Kasumi-1 (cell line): ENCODE results near the gene PLBD1.
A peak's percentile ranks its signal among the peaks of the same experiment; 100 is the strongest.

Experiments used
- DNase-seq, 2 experiments: peaks; one replicate each; lab custom pipeline; 2025; lab: John Stamatoyannopoulos, UW

The PLBD1 gene, protein sequence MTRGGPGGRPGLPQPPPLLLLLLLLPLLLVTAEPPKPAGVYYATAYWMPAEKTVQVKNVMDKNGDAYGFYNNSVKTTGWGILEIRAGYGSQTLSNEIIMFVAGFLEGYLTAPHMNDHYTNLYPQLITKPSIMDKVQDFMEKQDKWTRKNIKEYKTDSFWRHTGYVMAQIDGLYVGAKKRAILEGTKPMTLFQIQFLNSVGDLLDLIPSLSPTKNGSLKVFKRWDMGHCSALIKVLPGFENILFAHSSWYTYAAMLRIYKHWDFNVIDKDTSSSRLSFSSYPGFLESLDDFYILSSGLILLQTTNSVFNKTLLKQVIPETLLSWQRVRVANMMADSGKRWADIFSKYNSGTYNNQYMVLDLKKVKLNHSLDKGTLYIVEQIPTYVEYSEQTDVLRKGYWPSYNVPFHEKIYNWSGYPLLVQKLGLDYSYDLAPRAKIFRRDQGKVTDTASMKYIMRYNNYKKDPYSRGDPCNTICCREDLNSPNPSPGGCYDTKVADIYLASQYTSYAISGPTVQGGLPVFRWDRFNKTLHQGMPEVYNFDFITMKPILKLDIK

DNA sequence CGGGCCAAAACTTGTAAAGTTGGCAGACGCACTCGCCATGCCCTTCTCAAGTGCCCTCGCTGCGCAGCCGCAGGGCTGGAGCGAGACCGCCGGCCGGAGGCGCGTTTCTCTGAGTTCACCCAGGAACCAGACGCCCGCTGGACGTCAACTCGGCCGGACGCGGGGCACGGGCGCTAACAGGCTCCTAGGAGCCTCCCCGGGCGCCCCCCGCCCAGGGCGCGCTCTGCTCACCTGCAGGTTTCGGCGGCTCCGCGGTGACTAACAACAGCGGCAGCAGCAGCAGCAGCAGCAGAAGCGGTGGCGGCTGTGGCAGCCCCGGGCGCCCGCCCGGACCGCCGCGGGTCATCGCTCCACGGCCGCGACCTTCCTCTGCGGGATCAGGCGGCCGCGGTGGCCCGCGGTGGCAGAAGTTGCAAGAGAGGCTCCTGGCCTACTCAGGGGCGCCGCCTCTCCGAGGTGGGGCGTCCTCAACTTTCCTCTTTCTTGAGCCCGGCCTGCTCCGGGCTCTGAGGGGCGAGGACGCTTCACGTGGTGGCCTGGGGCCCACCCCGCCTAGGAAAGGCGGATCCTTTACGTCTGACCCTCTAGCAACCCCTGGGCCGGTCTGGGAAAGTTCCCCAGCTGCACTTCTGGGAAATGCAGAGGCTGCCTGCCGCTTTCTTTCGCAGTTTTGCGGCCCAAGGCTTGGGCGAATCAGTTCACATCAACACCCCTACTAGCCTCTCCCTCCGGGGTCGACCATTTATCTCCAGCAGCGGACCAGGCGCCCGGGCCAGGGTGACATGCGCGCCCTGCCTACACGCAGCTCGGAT, at the start of gene PLBD1:
Gene PLBD1 (minus strand): TSS at position 533 of the 812 bp plus-strand sequence. CDS start 187 bp downstream, at position 346.
- no peak for DNase-seq

DNA sequence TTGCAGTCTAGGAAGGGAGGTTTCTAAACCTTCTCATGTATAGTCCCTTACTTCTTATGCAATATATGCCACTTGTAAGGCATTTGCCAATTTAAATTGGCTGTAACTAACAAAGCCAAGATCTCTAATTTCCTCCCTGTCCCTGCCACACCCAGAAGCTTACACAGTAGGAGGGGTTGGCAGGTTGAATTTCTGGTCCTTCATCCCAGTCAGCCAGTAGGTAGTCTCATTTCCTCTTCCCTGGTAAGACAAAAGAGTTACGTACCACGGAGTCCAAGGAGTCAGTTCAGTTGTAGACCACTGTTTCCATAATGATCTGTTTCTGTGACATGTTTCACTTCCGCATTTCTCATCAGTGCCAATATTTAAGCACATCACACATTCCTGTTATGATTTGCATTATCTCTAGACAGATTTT, 47.0 kb upstream of the PLBD1 start:
- no peak for DNase-seq

DNA sequence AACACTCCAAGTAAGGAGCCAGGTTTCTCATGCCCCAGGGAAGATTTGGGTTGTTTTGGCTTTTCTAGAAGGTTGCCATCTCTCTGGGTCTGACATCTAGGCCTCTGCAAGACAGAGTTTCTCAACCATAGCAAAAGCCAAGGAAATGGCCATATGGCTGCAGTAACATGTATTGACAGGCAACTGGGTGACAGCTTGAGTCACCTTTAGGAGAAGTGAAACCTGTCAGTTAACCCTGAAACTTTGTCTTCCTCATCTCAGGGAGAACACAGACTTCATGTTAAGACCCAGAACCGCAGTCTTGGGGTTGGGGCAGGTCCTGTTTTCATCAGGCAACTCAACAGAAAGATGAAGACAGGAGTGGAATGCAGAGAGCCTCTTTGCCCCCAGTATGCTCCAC, 46.0 kb upstream of the PLBD1 start:
- no peak for DNase-seq

DNA sequence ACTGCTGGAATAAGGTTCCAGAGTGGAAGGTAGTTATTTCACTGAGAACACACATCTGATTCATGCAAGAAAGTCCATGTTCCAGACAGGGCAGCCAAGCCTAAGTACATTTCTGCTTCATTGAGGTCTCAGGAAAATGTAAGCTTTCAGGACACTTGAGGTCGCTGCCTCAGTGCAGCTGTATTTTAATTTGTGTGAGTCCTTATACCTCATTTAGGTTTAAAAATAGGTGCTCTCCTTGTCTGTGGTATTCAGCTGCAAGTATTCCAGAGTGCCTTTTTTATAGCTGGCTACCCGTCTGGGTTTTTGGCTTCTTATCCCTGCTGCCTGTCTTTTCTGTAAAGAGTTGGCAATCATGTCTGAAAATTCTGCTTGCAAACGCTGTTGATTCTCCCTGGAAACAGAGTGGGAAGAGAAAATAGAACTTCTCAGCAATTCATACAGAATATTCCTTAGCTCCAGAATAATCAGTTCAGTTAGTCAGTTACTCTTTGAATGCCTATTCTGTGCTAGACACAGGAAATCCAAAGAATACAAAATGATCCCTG, 45.3 kb upstream of the PLBD1 start:
- DNase-seq, result no peak

DNA sequence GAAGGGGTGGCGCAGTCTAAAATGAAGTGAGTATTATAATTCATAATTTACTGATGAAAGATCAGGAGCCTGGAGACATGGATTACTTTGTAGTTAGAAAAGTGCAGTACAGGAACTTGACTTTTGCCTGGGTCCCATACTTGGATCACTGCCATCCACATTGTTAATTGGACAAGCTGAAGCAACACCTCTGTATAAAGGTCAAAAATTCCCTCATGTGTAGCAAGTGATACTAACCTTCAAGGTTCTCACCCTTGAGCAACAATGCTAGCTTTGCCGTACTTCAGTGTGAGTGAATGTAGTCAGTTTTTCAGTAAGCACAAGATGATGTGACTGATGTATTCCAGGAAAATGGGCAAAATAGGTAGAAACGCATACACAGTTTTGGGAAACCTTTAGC, 44.6 kb upstream of the PLBD1 start:
- no peak for DNase-seq

DNA sequence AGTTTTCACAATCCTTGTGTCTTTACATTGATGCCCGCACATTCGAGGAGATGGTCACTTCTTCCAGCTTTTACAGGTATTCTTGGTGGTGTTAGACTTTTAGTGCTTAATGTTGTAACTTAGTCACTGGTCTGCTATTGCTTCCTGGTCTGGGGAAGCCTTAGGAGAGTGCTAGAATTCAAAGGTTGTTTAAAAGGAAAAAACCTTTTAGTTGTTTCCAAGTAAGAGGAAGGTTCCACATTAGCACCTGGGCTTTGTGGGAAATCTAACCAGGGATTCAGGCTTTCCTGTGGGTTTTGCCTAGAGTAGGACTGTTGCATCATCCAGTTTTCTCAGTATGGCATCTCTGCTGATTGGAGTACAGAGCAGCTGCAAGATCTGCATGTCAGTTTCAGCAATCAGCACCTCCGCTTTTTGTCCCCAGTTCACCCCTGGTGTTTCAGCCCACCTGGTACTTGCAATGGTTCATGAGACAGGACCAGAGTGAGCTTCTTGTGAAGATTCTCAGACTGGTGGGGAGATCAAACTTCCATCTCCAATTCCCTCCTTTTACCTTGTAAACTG, 44.0 kb upstream of the PLBD1 start:
- no peak for DNase-seq

DNA sequence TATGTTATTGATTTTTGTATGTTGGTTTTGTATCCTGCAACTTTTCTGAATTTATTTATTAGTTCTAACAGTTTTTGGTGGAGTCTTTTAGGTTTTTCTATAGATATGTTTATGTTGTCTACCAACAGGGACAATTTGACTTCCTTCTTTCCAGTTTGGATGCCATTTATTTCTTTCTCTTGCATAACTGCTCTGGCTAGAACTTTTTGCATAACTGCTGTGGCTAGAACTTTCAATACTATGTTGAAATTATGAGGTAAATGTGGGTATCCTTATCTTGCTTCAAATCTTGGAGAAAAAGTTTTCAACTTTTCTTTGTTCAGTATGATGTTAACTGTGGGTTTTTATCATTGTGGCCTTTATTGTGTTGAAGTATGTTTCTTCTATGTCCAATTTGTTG, 39.9 kb upstream of the PLBD1 start:
- DNase-seq, result peak; percentile 19

DNA sequence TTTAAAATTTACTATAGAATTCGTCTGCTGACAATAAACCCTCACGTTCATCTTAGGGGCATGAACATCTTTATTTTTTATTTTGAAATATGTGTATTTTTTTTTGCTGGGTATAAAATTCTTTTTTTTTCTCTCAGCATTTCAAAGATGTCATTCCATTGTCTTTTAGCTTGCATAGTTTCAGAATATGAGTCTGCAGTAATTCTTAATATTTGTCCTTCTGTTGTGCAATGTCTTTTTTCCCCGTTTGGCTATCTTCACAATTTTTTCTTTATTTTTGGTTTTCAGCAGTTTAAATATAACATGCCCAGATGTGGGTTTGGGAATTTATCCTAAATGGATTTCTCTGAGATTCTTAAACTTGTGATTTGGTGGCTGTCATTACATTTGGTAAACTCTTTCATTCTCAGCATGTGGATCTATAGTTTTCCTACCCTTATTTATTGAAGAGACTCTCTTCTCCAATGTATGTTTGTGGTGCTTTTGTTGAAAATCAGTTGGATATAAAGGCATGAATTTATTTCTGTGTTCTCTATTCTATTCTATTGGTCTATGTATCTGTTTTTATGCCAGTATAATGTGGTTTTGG, 37.8 kb upstream of the PLBD1 start:
- DNase-seq, result peak; percentile 13 to 32

DNA sequence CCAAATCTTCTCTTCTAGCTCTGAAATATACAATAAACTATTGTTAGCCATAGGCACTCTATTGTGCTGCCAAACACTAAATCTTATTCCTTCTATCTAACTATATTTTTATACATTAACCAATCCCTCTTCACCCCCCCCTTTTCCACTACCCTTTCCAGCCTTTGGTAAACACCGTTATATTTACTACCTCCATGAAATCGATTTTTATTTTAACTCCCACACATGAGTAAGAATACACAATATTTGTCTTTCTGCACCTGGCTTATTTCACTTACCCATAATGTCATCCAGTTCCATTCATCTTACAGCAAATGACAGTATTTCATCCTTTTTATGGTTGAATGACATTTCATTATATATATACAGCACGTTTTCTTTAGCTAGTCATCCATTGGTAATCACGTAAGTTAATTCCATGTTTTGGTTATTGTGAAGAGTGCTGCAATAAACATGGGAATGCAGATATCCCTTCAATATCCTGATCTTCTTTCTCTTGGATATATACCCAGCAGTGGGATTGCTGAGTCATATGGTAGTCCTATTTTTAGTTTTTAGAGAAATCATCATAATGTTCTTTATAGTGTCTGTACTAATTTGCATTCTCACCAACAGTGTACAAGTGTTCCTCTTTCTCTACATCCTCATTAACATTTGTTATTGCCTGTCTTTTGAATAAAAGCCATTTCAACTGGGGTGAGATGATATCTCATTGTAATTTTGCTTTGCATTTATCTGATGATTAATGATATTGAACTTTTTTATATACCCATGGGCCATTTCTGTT, 34.2 kb upstream of the PLBD1 start:
- no peak for DNase-seq

DNA sequence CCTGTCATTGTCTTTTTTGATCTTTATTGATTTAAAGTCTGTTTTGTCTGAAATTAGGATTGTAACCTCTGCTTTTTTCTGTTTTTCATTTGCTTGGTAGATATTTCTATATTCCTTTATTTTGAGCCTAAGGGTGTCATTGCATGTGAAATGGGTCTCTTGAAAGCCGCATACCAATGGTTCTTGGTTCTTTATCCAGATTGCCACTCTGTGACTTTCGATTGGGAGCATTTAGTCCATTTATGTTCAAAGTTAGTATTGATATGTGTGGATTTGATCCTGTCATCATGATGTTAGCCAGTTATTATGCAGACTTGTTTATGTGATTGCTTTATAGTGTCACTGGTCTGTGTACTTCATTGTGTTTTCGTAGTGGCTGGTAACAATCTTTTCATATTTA, 29.8 kb upstream of the PLBD1 start:
- no peak for DNase-seq

DNA sequence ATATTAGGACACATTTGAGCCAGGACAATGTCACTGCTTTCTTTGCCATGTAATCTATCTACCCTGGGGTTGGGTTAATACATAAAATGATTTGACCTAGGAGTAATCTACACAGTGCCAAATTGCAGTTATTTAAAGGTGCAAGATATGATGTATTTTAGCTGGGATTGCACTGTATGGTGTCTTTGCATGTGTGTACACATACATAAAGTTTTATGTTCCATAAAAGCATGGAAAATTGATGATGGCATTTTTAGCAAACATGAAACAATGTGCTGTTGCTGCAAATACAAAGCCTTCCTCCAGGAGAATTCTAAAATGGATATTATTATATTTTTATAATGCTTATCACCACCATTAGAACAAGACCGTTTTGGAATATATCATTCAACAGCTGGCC, 24.0 kb upstream of the PLBD1 start:
- no peak for DNase-seq

DNA sequence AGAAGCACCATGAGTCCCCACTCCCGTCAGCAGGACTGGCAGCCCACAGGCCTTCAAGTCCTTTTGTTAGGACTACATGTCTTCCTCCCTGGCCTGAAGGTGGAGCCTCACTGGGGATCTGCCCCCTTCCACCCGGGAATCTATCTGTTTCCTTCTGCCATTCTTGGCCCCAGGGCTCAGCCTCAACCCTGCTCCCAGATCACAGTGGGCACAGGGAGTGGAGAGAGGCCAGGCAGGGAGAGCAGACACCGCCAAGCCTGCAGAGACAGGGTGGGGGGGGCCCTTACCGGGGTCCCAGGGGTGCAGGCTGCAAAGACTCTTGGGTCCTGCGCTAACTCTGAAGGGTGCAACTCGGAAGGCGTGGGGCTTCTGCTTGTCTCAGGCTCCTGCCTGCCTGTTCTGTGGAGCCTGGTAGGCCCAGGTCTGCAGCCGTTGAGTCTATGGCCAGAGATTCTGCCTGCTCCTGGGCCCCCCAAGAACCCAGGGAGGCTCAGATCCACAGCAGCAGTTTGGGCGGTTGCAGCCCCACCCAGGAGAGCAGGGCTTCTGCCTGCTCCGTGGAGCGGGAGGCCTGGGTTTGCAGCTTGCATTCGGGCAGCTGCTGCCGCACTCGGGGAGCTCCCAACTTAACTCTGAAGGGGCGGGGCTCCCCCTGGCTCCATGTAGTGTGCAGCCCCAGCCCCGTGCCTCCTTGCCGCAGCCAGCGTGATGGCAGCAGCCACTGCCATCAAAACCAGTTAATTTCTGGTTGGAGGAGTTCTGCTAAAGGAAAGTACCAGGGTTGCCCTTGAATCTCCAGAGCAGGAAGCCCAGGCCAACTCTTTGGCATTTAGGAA, 21.7 kb upstream of the PLBD1 start:
- DNase-seq, result no peak

DNA sequence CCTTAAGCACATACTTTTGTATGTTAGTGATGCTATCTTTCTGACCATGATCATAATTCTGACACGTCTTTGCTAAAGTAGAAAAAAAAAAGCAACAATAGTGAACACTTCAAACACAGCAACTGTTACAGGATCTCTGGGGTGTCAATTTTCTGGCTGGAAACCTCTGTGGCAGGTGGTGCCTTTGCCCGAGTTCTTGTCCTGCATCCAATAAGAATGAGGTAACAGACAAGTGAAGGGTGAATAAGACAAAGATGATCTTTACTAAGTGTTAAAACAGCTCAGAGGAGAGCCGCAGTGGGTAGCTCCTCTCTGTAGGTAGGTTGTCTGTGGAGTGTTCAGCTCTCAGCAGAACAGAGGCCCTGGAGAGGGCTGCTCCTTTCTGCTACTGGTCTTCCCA, 20.9 kb upstream of the PLBD1 start:
- DNase-seq, result no peak

DNA sequence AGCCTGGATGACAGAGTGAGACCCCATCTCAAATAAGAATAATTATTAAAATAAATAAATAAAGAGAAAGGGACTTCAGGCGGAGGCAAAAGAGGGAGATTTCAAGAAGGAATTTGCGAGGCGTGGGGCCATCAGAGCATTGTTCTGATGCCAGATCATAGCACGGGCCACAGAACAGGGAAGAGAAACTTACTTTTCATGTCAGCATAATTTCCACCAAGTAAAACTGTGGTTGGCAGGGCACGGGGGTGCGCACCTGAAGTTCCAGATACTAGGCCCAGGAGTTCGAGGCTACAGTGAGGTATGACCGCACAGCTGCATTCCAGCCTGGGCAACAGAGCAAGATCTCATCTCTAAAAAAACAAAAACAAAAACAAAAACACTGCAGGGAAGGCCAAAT, 11.0 kb upstream of the PLBD1 start:
- no peak for DNase-seq

DNA sequence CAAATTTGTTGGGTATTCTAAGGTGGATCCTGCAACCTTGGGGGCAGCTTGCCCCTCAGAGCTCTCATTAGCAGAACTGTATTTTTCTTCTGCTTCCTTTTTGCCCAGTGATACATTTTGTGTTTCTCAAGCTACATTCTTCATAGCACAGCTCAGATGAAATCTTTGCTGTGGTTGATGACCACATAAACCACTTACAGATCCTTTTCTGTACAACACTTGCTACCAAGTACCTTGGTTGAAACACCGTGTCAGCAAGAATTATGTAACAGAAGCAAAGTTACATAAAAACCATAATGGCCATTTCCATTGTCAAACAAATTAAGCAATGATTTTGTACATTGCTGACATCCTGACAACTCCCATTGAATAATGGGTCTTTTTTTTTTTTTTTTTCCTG, 9.7 kb upstream of the PLBD1 start:
- DNase-seq, result peak; percentile 0 to 2

DNA sequence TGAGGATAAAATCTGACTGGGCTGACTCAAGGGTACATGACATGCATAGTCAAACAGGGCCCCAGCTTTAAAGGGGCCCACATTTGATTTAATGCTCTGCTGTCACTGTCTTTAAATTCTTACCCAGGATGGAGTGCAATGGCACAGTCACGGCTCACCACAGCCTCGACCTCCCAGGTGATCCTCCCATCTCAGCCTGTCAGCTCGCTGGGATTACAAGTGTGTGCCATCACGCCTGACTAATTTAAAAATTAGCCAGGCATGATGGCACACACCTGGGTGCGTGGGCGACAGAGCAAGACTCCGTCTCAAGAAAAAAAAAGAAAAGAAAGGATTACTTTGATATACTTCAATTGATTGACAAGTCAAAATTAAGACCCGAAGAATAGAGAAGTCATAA, 9.2 kb upstream of the PLBD1 start:
- no peak for DNase-seq

DNA sequence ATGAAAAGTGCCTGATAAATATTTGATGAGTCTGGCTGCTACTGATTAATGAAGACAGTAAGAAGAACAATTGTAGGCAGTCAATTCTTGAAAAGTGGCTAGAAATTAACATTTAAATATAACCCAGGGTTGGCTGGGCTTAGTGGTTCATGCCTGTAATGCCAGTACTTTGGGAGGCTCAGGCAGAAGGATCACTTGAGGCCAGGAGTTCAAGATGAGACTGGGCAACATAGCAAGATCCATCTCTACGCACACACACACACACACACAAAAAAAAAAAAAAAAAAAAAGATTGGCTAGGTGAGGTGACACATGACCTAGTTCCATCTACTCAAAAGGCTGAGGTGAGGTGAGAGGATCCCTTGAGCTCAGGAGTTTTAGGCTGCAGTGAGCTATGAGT, 7.9 kb upstream of the PLBD1 start:
- DNase-seq, result no peak

DNA sequence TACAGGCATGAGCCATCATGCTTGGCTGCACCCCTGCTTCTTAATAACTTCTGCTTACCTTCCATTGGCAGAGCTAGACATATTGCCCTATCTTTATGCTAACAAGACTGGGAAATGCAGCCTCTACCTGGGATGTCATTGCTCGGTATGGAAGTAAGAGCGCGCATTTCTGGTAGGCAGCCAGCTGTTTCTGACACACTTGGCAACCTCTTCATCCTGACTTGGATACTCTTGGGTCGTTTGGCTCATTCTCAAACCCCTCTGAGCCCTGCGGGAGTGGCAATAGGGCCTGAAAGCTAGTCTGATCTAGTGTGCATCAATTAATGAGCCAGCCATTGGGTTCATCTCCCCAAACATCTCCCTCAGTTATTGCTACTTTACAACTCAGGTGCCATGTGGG, 5.4 kb upstream of the PLBD1 start:
- DNase-seq, result no peak

DNA sequence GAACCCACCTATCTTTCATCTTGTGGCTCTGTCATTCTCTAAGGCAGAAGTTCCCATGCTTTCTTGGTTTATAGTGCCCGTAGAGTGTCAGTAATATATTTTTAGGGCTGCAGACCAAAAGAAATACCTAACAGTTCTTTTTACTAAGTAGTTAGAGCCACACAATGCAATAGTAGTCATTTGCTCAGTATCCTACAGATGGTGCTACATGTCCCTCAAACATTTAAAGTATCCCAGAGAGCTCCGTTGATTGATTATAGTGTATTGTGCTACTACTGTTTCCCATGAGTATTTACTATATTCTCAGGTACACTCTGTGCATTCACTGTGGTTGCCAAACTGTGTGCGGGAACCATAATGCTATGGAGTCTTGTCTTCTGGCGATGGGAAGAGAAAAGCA, 4.7 kb upstream of the PLBD1 start:
- DNase-seq, result peak in 1 of 2 experiments; percentile 0

DNA sequence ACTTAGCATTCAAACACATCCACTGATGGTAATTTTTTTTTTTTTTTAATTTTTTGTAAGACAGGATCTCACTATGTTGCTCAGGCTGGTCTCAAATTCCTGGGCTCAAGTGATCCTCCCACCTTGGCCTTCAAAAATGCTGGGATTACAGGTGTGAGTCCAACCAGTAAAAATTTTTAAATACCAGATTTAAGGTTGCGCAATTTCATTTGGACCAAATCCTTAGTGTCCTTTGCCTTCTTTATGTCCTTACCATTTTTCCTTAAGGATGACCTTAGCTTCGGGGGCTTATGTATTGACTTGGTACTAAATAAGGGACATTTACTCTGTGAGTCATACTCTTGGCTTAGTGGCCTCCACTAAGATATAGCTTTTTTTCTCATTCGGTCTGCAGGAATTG, 4.1 kb upstream of the PLBD1 start:
- DNase-seq, result no peak
